H9 (cell line): Measurements from ENCODE around the gene HCST. TPM values are rescaled to one million over a fixed set of nuclear protein-coding genes. Genes with fewer than 3 reads are reported as not detected.
A peak's percentile ranks its signal among the peaks of the same experiment; 100 is the strongest.

Experiments
- DNase-seq: peaks from one replicate; pipeline ENCODE4 v3.0.0-alpha.2; 2017
- H2AFZ ChIP-seq: one replicate; pipeline ENCODE4 v1.6.1; 2013; ENCODE audit warnings: mild to moderate bottlenecking, low read length, control low read depth, moderate library complexity
- H2AK5ac ChIP-seq: 2 replicates; pipeline ENCODE4 v1.6.1; 2013; ENCODE audit warnings: low read length, control low read depth, mixed read lengths; ENCODE audit not compliant: insufficient read length
- H2BK120ac ChIP-seq: one replicate; pipeline ENCODE4 v1.6.1; 2013; ENCODE audit warnings: low read depth, mild to moderate bottlenecking, low read length, control low read depth, inconsistent platforms; ENCODE audit not compliant: poor library complexity, severe bottlenecking
- H2BK12ac ChIP-seq: 2 replicates; pipeline ENCODE4 v1.6.1; 2013; ENCODE audit warnings: low read length, control low read depth, mixed read lengths, low read depth; ENCODE audit not compliant: insufficient read length
- H2BK15ac ChIP-seq: 2 replicates; pipeline ENCODE4 v1.6.1; 2013; ENCODE audit warnings: low read depth, low read length, control low read depth
- H2BK20ac ChIP-seq: one replicate; pipeline ENCODE4 v1.6.1; 2013; ENCODE audit warnings: low read depth, mild to moderate bottlenecking, low read length, control low read depth, inconsistent platforms; ENCODE audit not compliant: poor library complexity, severe bottlenecking
- H2BK5ac ChIP-seq: 2 replicates; pipeline ENCODE4 v1.6.1; 2013; ENCODE audit warnings: low read length, control low read depth, mixed read lengths; ENCODE audit not compliant: insufficient read length
- H3K14ac ChIP-seq: 2 replicates; pipeline ENCODE4 v1.6.1; 2013; ENCODE audit warnings: low read length, control low read depth; ENCODE audit not compliant: insufficient read depth
- H3K18ac ChIP-seq: 2 replicates; pipeline ENCODE4 v1.6.1; 2013; ENCODE audit warnings: low read depth, mild to moderate bottlenecking, mixed read lengths, low read length, control low read depth; ENCODE audit not compliant: insufficient read length
- H3K23ac ChIP-seq: 2 replicates; pipeline ENCODE4 v1.6.1; 2013; ENCODE audit warnings: low read length, control low read depth, mixed read lengths, low read depth; ENCODE audit not compliant: insufficient read length
- H3K23me2 ChIP-seq: 2 replicates; pipeline ENCODE4 v1.6.1; 2013; ENCODE audit warnings: low read depth, mild to moderate bottlenecking, mixed read lengths, low read length, control low read depth; ENCODE audit not compliant: insufficient read length, poor library complexity, severe bottlenecking
- H3K27ac ChIP-seq: 2 replicates; pipeline ENCODE4 v1.5.1; 2013; ENCODE audit warnings: low read length, control low read depth, mixed read lengths, low read depth; ENCODE audit not compliant: insufficient read length
- H3K27me3 ChIP-seq: 2 replicates; pipeline ENCODE4 v1.6.1; 2013; ENCODE audit warnings: low read length, control low read depth, inconsistent platforms; ENCODE audit not compliant: insufficient read depth
- H3K4ac ChIP-seq: 2 replicates; pipeline ENCODE4 v1.6.1; 2013; ENCODE audit warnings: low read depth, mild to moderate bottlenecking, control low read depth, inconsistent platforms, low read length, moderate library complexity
- H3K4me1 ChIP-seq: 2 replicates; pipeline ENCODE4 v1.6.1; 2013; ENCODE audit warnings: low read length, control low read depth, inconsistent platforms; ENCODE audit not compliant: insufficient read depth
- H3K4me2 ChIP-seq: 2 replicates; pipeline ENCODE4 v1.6.1; 2013; ENCODE audit warnings: low read length, control low read depth, mixed read lengths; ENCODE audit not compliant: insufficient read length, insufficient read depth
- H3K56ac ChIP-seq: 2 replicates; pipeline ENCODE4 v1.6.1; 2013; ENCODE audit warnings: low read depth, mild to moderate bottlenecking, mixed read lengths, low read length, control low read depth; ENCODE audit not compliant: insufficient read length
- H3K79me1 ChIP-seq: 2 replicates; pipeline ENCODE4 v1.6.1; 2013; ENCODE audit warnings: low read depth, mild to moderate bottlenecking, moderate library complexity, low read length, control low read depth, inconsistent platforms; ENCODE audit not compliant: insufficient read depth, poor library complexity, severe bottlenecking
- H3K79me2 ChIP-seq: 2 replicates; pipeline ENCODE4 v1.6.1; 2013; ENCODE audit warnings: low read length, control low read depth, inconsistent platforms; ENCODE audit not compliant: insufficient read depth
- H3K9ac ChIP-seq: 2 replicates; pipeline ENCODE4 v1.6.1; 2013; ENCODE audit warnings: low read length, control low read depth, mixed read lengths; ENCODE audit not compliant: insufficient read length; ENCODE audit errors: extremely low read depth
- H3K9me3 ChIP-seq: one replicate; pipeline ENCODE4 v1.6.1; 2013; ENCODE audit warnings: low read depth, low read length, inconsistent platforms; ENCODE audit not compliant: control insufficient read depth
- H3T11ph ChIP-seq: one replicate; pipeline ENCODE4 v1.6.1; 2013; ENCODE audit warnings: mild to moderate bottlenecking, low read length, control low read depth, inconsistent platforms
- H4K20me1 ChIP-seq: one replicate; pipeline ENCODE4 v1.6.1; 2013; ENCODE audit not compliant: control insufficient read depth, insufficient read length, insufficient read depth
- H4K5ac ChIP-seq: 2 replicates; pipeline ENCODE4 v1.6.1; 2013; ENCODE audit warnings: low read depth, mild to moderate bottlenecking, mixed read lengths, low read length, control low read depth; ENCODE audit not compliant: insufficient read length
- H4K8ac ChIP-seq: replicated peaks from 2 replicates; pipeline ENCODE4 v1.6.1; 2013; ENCODE audit warnings: low read length, control low read depth, mixed read lengths, low read depth; ENCODE audit not compliant: insufficient read length
- H4K91ac ChIP-seq: 2 replicates; pipeline ENCODE4 v1.6.1; 2013; ENCODE audit warnings: low read depth, mild to moderate bottlenecking, moderate library complexity, mixed read lengths, low read length, control low read depth; ENCODE audit not compliant: insufficient read length
- H3K27ac Mint-ChIP-seq, 3 experiments: 2 replicates in 2 of 3; 3 replicates in 1 of 3; pipeline ENCODE4 v1.8.0; 2020 to 2021; ENCODE audit warnings: mixed read lengths in 3 of 3, mild to moderate bottlenecking in 1 of 3, moderate library complexity in 1 of 3
- H3K27me3 Mint-ChIP-seq: 2 replicates; pipeline ENCODE4 v1.8.0; 2021; ENCODE audit warnings: low read depth, mild to moderate bottlenecking, moderate library complexity, mixed read lengths
- H3K36me3 Mint-ChIP-seq, 3 experiments: 2 replicates in 2 of 3; 3 replicates in 1 of 3; pipeline ENCODE4 v1.8.0; 2020 to 2021; ENCODE audit warnings: low read depth in 3 of 3, mixed read lengths in 3 of 3; ENCODE audit not compliant: insufficient read depth in 1 of 3
- H3K4me1 Mint-ChIP-seq, 2 experiments: 2 replicates each; pipeline ENCODE4 v1.8.0; 2020; ENCODE audit warnings: mixed read lengths in 2 of 2
- H3K4me3 Mint-ChIP-seq, 2 experiments: 2 replicates in 1 of 2; 3 replicates in 1 of 2; pipeline ENCODE4 v1.8.0; 2020 to 2021; ENCODE audit warnings: mild to moderate bottlenecking in 2 of 2, mixed read lengths in 2 of 2, moderate library complexity in 1 of 2
- H3K9me3 Mint-ChIP-seq, 2 experiments: 2 replicates in 1 of 2; 3 replicates in 1 of 2; pipeline ENCODE4 v1.8.0; 2020; ENCODE audit warnings: mild to moderate bottlenecking in 2 of 2, mixed read lengths in 2 of 2, moderate library complexity in 1 of 2
- WGBS: extraction: QIAGEN DNeasy Blood & Tissue Kit; methylation state at CpG from one replicate; pipeline ENCODE4 v1.1.7; 2013; ENCODE audit warnings: missing lambda C conversion rate, low lambda C conversion rate, mixed read lengths; ENCODE audit not compliant: insufficient read length; ENCODE audit errors: extremely low coverage; 5-methylcytosine and 5-hydroxymethylcytosine counted together
- total RNA-seq: library from RNA; stranded (reverse); gene quantifications from 2 replicates; pipeline ENCODE4 v1.2.1, GENCODE V29; 2021
- TF ChIP-seq, protein P1 (sequence below): fragments of 200-600 bp; sonication (generic); conservative IDR thresholded peaks from 3 replicates; pipeline ENCODE4 v1.8.0; 2021; ENCODE audit warnings: antibody characterized with exemption, mild to moderate bottlenecking

Gene HCST
- total RNA-seq, 1 experiment from 2014 or later, result 0.68 TPM

DNA sequence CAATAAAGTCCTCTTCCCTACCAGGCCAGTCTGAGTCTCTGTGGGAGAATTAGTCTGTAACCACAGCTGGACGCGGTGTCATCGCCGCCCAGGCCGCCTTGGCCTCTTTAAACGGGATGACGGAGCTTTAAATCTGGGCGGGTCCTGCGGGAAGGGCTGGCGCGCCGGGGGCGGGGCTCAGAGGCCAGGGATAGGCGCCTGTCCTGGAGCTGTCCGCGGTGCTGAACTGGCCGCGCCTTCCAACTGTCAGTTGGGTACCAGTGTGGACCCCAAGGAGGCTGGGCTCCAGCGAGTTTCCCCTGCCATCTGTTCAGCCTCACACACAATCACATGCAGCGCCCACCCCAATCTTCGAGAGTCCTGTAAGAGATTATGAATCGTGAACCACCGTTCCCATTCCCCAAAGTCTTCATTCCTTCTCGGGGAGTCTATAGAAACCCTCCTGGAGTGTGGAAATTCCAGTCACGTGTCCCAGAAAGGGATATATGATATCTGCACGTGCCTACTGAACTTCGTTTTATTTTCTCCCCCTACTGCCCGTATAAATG is 22.5 kb upstream of the HCST start:
- Histone ChIP-seq H3K4me2 (no peak overlapping the region), H2BK5ac (no peak overlapping the region), H3K56ac (no peak overlapping the region), H3K79me1 (no peaks in the 10 kb centered on the region), H3T11ph (no peak overlapping the region), H3K23ac (no peak overlapping the region), H3K27me3 (no peaks in the 10 kb centered on the region), H3K18ac (no peak overlapping the region), H4K20me1 (no peaks in the 10 kb centered on the region), H3K9ac (no peak overlapping the region), H2BK12ac (no peak overlapping the region), H3K4me1 (peaks cover 2% of the 10 kb centered on the region; the same call in 1 of the 2 replicates), H3K27ac (no peak overlapping the region), H2BK120ac (no peak overlapping the region), H3K4ac (no peak overlapping the region), H4K5ac (no peak overlapping the region), H4K8ac (no peak overlapping the region), H2BK15ac (no peak overlapping the region), H3K14ac (no peak overlapping the region), H3K9me3 (no peaks in the 10 kb centered on the region), H4K91ac (no peak overlapping the region), H2AK5ac (no peak overlapping the region), H2AFZ (no peak overlapping the region), H2BK20ac (no peak overlapping the region), H3K23me2 (no peaks in the 10 kb centered on the region), H3K79me2 (no peaks in the 10 kb centered on the region)
- H3K4me1 Mint-ChIP-seq, result peaks cover 6 to 17% of the 10 kb centered on the region in 2 experiments
- peak overlapping the region in 1 of 3 experiments; percentile 59; a peak in 2 of 7 replicates for H3K27ac Mint-ChIP-seq
- H3K36me3 Mint-ChIP-seq, result peaks cover 3 to 6% (median 3%) of the 10 kb centered on the region in 3 experiments; a peak in 5 of 7 replicates
- DNase-seq, result peak; percentile 94
- no CpG with 5 or more reads among the region's 28 CpGs for WGBS
- H3K27me3 Mint-ChIP-seq, result peaks cover 11% of the 10 kb centered on the region
- H3K4me3 Mint-ChIP-seq, result peak overlapping the region; percentile 27 to 58; a peak in 4 of 5 replicates
- TF ChIP-seq, protein P1, sequence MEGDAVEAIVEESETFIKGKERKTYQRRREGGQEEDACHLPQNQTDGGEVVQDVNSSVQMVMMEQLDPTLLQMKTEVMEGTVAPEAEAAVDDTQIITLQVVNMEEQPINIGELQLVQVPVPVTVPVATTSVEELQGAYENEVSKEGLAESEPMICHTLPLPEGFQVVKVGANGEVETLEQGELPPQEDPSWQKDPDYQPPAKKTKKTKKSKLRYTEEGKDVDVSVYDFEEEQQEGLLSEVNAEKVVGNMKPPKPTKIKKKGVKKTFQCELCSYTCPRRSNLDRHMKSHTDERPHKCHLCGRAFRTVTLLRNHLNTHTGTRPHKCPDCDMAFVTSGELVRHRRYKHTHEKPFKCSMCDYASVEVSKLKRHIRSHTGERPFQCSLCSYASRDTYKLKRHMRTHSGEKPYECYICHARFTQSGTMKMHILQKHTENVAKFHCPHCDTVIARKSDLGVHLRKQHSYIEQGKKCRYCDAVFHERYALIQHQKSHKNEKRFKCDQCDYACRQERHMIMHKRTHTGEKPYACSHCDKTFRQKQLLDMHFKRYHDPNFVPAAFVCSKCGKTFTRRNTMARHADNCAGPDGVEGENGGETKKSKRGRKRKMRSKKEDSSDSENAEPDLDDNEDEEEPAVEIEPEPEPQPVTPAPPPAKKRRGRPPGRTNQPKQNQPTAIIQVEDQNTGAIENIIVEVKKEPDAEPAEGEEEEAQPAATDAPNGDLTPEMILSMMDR, result no peak
- no peaks in the 10 kb centered on the region; a peak in 2 of 5 replicates for H3K9me3 Mint-ChIP-seq
